Measurements from ENCODE around the gene MYO1B.

DNA sequence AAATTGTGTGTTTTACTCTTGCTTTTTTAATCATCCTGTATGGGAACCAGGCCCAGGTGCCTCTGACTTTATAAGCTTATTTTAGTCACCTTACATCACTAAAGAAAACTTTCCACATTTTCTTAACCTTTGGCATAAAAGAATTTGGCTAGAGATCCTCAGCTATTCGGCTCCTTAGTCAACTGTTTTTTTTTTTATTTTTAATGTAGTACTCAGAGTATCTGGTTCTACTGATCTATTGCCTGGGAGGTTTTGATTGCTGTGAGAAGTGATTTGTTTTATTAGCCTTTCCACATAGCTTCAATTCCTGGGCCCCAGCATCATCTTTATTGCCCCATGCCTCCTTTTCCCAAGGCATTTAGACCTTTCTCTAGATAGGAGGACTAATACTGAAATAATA is 121.0 kb downstream of the MYO1B start:
- TF ChIP-seq, protein P1, sequence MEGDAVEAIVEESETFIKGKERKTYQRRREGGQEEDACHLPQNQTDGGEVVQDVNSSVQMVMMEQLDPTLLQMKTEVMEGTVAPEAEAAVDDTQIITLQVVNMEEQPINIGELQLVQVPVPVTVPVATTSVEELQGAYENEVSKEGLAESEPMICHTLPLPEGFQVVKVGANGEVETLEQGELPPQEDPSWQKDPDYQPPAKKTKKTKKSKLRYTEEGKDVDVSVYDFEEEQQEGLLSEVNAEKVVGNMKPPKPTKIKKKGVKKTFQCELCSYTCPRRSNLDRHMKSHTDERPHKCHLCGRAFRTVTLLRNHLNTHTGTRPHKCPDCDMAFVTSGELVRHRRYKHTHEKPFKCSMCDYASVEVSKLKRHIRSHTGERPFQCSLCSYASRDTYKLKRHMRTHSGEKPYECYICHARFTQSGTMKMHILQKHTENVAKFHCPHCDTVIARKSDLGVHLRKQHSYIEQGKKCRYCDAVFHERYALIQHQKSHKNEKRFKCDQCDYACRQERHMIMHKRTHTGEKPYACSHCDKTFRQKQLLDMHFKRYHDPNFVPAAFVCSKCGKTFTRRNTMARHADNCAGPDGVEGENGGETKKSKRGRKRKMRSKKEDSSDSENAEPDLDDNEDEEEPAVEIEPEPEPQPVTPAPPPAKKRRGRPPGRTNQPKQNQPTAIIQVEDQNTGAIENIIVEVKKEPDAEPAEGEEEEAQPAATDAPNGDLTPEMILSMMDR (IDR thresholded peaks at IDR 0.05; ENCODE audit: control extremely low read depth in 1 of 3, insufficient read depth in 1 of 3, low read depth in 1 of 3, low read length in 3 of 3) = no peak
- TF ChIP-seq EZH2 (IDR thresholded peaks at IDR 0.05; ENCODE audit: low read depth, low read length, severe bottlenecking) (no peak), POLR2A (IDR thresholded peaks at IDR 0.05; ENCODE audit: control extremely low read depth in 1 of 2, low read depth in 2 of 2, low read length in 2 of 2) (no peak), POLR2AphosphoS5 (IDR thresholded peaks at IDR 0.05; ENCODE audit: low read depth, low read length) (no peak), SP1 (IDR thresholded peaks at IDR 0.05; ENCODE audit: low read depth, low read length) (no peak), NANOG (IDR thresholded peaks at IDR 0.05; ENCODE audit: insufficient read depth, low read depth, low read length, poor library complexity, severe bottlenecking) (no peak)

All from H1 (cell line).